GM19452 (cell line): ENCODE results near the gene ARRDC5.
"Not testable (repeated sequence)": the region's sequence is repeated elsewhere in the genome, so short reads cannot be mapped to it uniquely, and the experiment has no call there.

ENCODE experiments used
- ATAC-seq: cut with Tn5 transposase; IDR thresholded peaks from one replicate; pipeline ENCODE4 v1.9.1; 2021; ENCODE audit not compliant: unreplicated experiment

Gene ARRDC5

GRCh38 chr19:4902796-4903195 lies at the start of gene ARRDC5:
TSS of gene ARRDC5 (minus strand) at chr19:4902896. CDS start at chr19:4902825, 71 bp downstream.
- no peak for ATAC-seq

- ATAC-seq, result no peak
Observed at GRCh38 chr19:4951656-4952055, 49.0 kb upstream of the ARRDC5 start.

- not testable (repeated sequence) for ATAC-seq
Observed at GRCh38 chr19:4950650-4951049, 48.0 kb upstream of the ARRDC5 start.

GRCh38 chr19:4941638-4942169 lies 39.0 kb upstream of the ARRDC5 start:
- not testable (repeated sequence) for ATAC-seq

GRCh38 chr19:4939466-4939865 lies 36.8 kb upstream of the ARRDC5 start:
- no peak for ATAC-seq

GRCh38 chr19:4938461-4938860 lies 35.8 kb upstream of the ARRDC5 start:
- not testable (repeated sequence) for ATAC-seq

- ATAC-seq, result no peak
Observed at GRCh38 chr19:4937060-4937459, 34.4 kb upstream of the ARRDC5 start.

- no peak for ATAC-seq
Observed at GRCh38 chr19:4935444-4935843, 32.7 kb upstream of the ARRDC5 start.

GRCh38 chr19:4933528-4933927 lies 30.8 kb upstream of the ARRDC5 start:
- no peak for ATAC-seq

GRCh38 chr19:4932711-4933110 lies 30.0 kb upstream of the ARRDC5 start:
- ATAC-seq, result no peak

GRCh38 chr19:4930664-4931063 lies 28.0 kb upstream of the ARRDC5 start:
- ATAC-seq, result no peak

GRCh38 chr19:4929186-4929585 lies 26.5 kb upstream of the ARRDC5 start:
- no peak for ATAC-seq

- ATAC-seq, result no peak
Observed at GRCh38 chr19:4923276-4923747, 20.6 kb upstream of the ARRDC5 start.

- no peak for ATAC-seq
Observed at GRCh38 chr19:4922530-4923275, 20.0 kb upstream of the ARRDC5 start.

- ATAC-seq, result no peak
Observed at GRCh38 chr19:4916292-4917082, 13.8 kb upstream of the ARRDC5 start.

- no peak for ATAC-seq
Observed at GRCh38 chr19:4914736-4915501, 12.2 kb upstream of the ARRDC5 start.

- ATAC-seq, result no peak
Observed at GRCh38 chr19:4913996-4914735, 11.5 kb upstream of the ARRDC5 start.

- no peak for ATAC-seq
Observed at GRCh38 chr19:4911786-4912672, 9.3 kb upstream of the ARRDC5 start.

- no peak for ATAC-seq
Observed at GRCh38 chr19:4911314-4911713, 8.6 kb upstream of the ARRDC5 start.
